GM23338 (cell line): ENCODE data around the gene ADCYAP1R1.

Source experiments
- CTCF ChIP-seq, 2 experiments: fragments of 200-600 bp in 1 of 2; sonication (generic) in 1 of 2; conservative IDR thresholded peaks; 2 replicates each; pipeline versions ENCODE4 v1.5.1 to v1.6.1; 2016 to 2017; ENCODE audit warnings: antibody characterized with exemption in 2 of 2, low read depth in 2 of 2, mild to moderate bottlenecking in 2 of 2, moderate library complexity in 1 of 2
- ETS1 ChIP-seq: IDR thresholded peaks from 2 replicates; pipeline ENCODE4 v1.6.1; 2016; ENCODE audit warnings: antibody characterized with exemption

DNA sequence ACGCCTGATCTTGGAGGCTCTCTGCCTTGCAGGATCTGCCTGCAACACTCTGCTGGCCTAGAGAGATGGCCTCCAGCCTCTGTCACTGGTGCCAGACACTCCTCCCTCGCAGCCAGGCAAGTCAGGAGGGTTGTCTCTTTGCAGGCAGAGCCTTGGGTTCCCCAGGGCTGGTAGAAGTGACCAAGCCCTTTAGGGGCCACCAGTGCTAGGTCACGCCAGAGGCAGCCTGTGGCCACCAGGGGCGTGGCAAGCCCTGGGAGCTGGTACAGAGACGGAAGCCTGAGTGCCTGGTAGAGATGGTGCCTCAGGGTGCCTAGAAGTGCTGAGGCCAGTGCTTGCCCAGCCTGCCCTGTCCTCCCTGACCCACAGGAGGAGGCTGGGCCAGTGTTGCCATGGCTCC, 9.1 kb downstream of the ADCYAP1R1 start:
- TF ChIP-seq ETS1 (no peak), CTCF (conservative IDR thresholded peaks at IDR 0.05; ENCODE audit: low read depth in 2 of 2) (peak; percentile 43 to 48)
